Naive thymus-derived CD4-positive, alpha-beta T cell (primary cell): ENCODE results near the gene NUFIP2. TPM values are rescaled to one million over a fixed set of nuclear protein-coding genes. Genes with fewer than 3 reads are reported as not detected.

ENCODE experiments used
- ATAC-seq: fragments of 150-1000 bp; cut with Tn5 transposase; 2 replicates; pipeline ENCODE4 v1.10.0; 2021; ENCODE audit warnings: mild to moderate bottlenecking, moderate library complexity
- CTCF ChIA-PET: fragments of 350-600 bp; sonication (Branson Sonifier 250); formaldehyde crosslinking; loops from one replicate; lab custom pipeline; 2021; ENCODE audit warnings: antibody characterized with exemption; lab: Charles Lee
- POLR2A ChIA-PET: fragments of 350-600 bp; sonication (Branson Sonifier 250); formaldehyde crosslinking; loops from one replicate; lab custom pipeline; 2021; ENCODE audit warnings: antibody characterized with exemption, inconsistent platforms; lab: Charles Lee
- DNase-seq, 9 donors: peaks; one replicate each; pipeline versions ENCODE4 v3.0.0 to v3.0.0-alpha.2; 2020 to 2022; ENCODE audit warnings: mixed read lengths in 1 of 9
- H3K27ac ChIP-seq: one replicate; pipeline ENCODE4 v1.7.0; 2013; ENCODE audit warnings: mild to moderate bottlenecking, low read depth, low read length, moderate library complexity
- H3K27me3 ChIP-seq, 2 donors: one replicate each; pipeline ENCODE4 v1.7.0; 2013; ENCODE audit warnings: low read length in 2 of 2, mild to moderate bottlenecking in 2 of 2, moderate library complexity in 2 of 2; ENCODE audit not compliant: control insufficient read depth in 2 of 2, insufficient read depth in 2 of 2
- H3K36me3 ChIP-seq, 3 experiments: 1 replicate in 2 of 3; 2 replicates in 1 of 3; pipeline ENCODE4 v1.7.0; 2013; ENCODE audit warnings: low read length in 3 of 3, mild to moderate bottlenecking in 3 of 3, moderate library complexity in 1 of 3; ENCODE audit not compliant: insufficient read depth in 3 of 3, control insufficient read depth in 2 of 3
- H3K4me1 ChIP-seq, 2 donors: one replicate each; pipeline ENCODE4 v1.7.0; 2013; ENCODE audit warnings: low read length in 2 of 2, mild to moderate bottlenecking in 2 of 2, moderate library complexity in 1 of 2; ENCODE audit not compliant: control insufficient read depth in 2 of 2, insufficient read depth in 2 of 2
- H3K4me3 ChIP-seq: 2 replicates; pipeline ENCODE4 v1.7.0; 2013; ENCODE audit warnings: mild to moderate bottlenecking, low read length
- H3K9me3 ChIP-seq, 3 experiments: 1 replicate in 2 of 3; 2 replicates in 1 of 3; pipeline ENCODE4 v1.7.0; 2013; ENCODE audit warnings: low read length in 3 of 3; ENCODE audit not compliant: control insufficient read depth in 2 of 3
- H3K27ac Mint-ChIP-seq, 9 donors: one replicate each; pipeline ENCODE4 v1.8.0; 2020 to 2022; ENCODE audit warnings: mixed read lengths in 9 of 9, mild to moderate bottlenecking in 8 of 9, moderate library complexity in 5 of 9, inconsistent platforms in 2 of 9
- H3K27me3 Mint-ChIP-seq, 5 donors: one replicate each; pipeline ENCODE4 v1.8.0; 2021 to 2022; ENCODE audit warnings: mixed read lengths in 5 of 5, mild to moderate bottlenecking in 1 of 5
- H3K36me3 Mint-ChIP-seq, 5 donors: one replicate each; pipeline ENCODE4 v1.8.0; 2020 to 2022; ENCODE audit warnings: mixed read lengths in 5 of 5, mild to moderate bottlenecking in 3 of 5, inconsistent platforms in 1 of 5
- H3K4me1 Mint-ChIP-seq, 7 donors: one replicate each; pipeline ENCODE4 v1.8.0; 2020 to 2022; ENCODE audit warnings: mixed read lengths in 7 of 7, mild to moderate bottlenecking in 3 of 7, inconsistent platforms in 1 of 7
- H3K4me3 Mint-ChIP-seq, 10 donors: one replicate each; pipeline ENCODE4 v1.8.0; 2020 to 2022; ENCODE audit warnings: mild to moderate bottlenecking in 10 of 10, mixed read lengths in 10 of 10, moderate library complexity in 6 of 10, inconsistent platforms in 2 of 10
- H3K9me3 Mint-ChIP-seq, 11 donors: one replicate each; pipeline ENCODE4 v1.8.0; 2020 to 2022; ENCODE audit warnings: mixed read lengths in 11 of 11, mild to moderate bottlenecking in 4 of 11, inconsistent platforms in 1 of 11, moderate library complexity in 1 of 11
- intact Hi-C, 2 donors: fragments of 100-400 bp; cut with micrococcal nuclease; formaldehyde crosslinking; loops; one replicate each; pipeline ENCODE4 v1.15.1; 2023
- polyA plus RNA-seq, 2 donors: library from polyadenylated mRNA; unstranded; fragments of 300-500 nt; fragmentation: Illumina TruSeq; gene quantifications; one replicate each; pipeline ENCODE4 v1.2.3, GENCODE V29; 2021
- total RNA-seq, 6 experiments: library from RNA in 5 of 6; stranded (reverse) in 5 of 6; gene quantifications; 1 replicate in 5 of 6; 2 replicates in 1 of 6; pipeline ENCODE4 v1.2.3 and lab custom pipeline; 2021 to 2026

Gene NUFIP2
- total and polyA plus RNA-seq, 7 experiments from 2014 or later: 5.3 to 85.3 (median 63.9) TPM

- DNase-seq: no peak
- ATAC-seq: no peak
- Histone ChIP-seq H3K27ac (no peak overlapping the region), H3K36me3 (no peaks in the 10 kb centered on the region), H3K9me3 (no peaks in the 10 kb centered on the region), H3K4me1 (no peaks in the 10 kb centered on the region), H3K4me3 (no peak overlapping the region), H3K27me3 (no peaks in the 10 kb centered on the region)
- intact Hi-C loops: no loop called here
- Mint-ChIP-seq H3K4me1 (peaks cover 0 to 7% (median 4%) of the 10 kb centered on the region in 7 donors), H3K27me3 (no peaks in the 10 kb centered on the region), H3K4me3 (no peak overlapping the region), H3K36me3 (no peaks in the 10 kb centered on the region), H3K9me3 (no peaks in the 10 kb centered on the region), H3K27ac (no peak overlapping the region)
- ChIA-PET CTCF (no interaction called here), POLR2A (no interaction called here)
Observed at GRCh38 chr17:29242790-29243189, 51.2 kb downstream of the NUFIP2 start.

- intact Hi-C loops: no loop called here
- H3K9me3 ChIP-seq: no peaks in the 10 kb centered on the region
- ATAC-seq (no peak), DNase-seq (no peak)
- no peaks in the 10 kb centered on the region for H3K27me3 Mint-ChIP-seq
- peaks cover 0 to 7% (median 6%) of the 10 kb centered on the region in 7 donors for H3K4me1 Mint-ChIP-seq
- no peak overlapping the region for H3K4me3 ChIP-seq
- no peak overlapping the region for H3K27ac ChIP-seq
- no peaks in the 10 kb centered on the region for H3K36me3 ChIP-seq
- H3K4me3 Mint-ChIP-seq: no peak overlapping the region
- no peaks in the 10 kb centered on the region for H3K36me3 Mint-ChIP-seq
- ChIA-PET CTCF (no interaction called here), POLR2A (no interaction called here)
- H3K4me1 ChIP-seq: no peaks in the 10 kb centered on the region
- H3K27me3 ChIP-seq: no peaks in the 10 kb centered on the region
- H3K9me3 Mint-ChIP-seq: no peaks in the 10 kb centered on the region
- no peak overlapping the region for H3K27ac Mint-ChIP-seq
Observed at GRCh38 chr17:29242051-29242450, 51.9 kb downstream of the NUFIP2 start.

- no peak for DNase-seq
- H3K27ac ChIP-seq: no peak overlapping the region
- Mint-ChIP-seq H3K4me3 (no peak overlapping the region), H3K36me3 (no peaks in the 10 kb centered on the region), H3K27ac (peak overlapping the region in 1 of 9 donors; percentile 48), H3K27me3 (no peaks in the 10 kb centered on the region), H3K4me1 (peaks cover 0 to 7% (median 6%) of the 10 kb centered on the region in 7 donors), H3K9me3 (no peaks in the 10 kb centered on the region)
- peak; percentile 88 for ATAC-seq
- no peaks in the 10 kb centered on the region for H3K27me3 ChIP-seq
- ChIA-PET POLR2A (no interaction called here), CTCF (interaction anchor here (0.5 kb wide), 1 partner anchor 47 kb away, joined by 3 read pairs; no protein-coding TSS in a partner anchor)
- no peak overlapping the region for H3K4me3 ChIP-seq
- no peaks in the 10 kb centered on the region for H3K9me3 ChIP-seq
- H3K36me3 ChIP-seq: no peaks in the 10 kb centered on the region
- no peaks in the 10 kb centered on the region for H3K4me1 ChIP-seq
- intact Hi-C loops: no loop called here
Observed at GRCh38 chr17:29240968-29241963, 52.7 kb downstream of the NUFIP2 start.

- Histone ChIP-seq H3K4me1 (no peaks in the 10 kb centered on the region), H3K9me3 (no peaks in the 10 kb centered on the region), H3K27me3 (no peaks in the 10 kb centered on the region), H3K27ac (no peak overlapping the region), H3K4me3 (no peak overlapping the region), H3K36me3 (no peaks in the 10 kb centered on the region)
- Mint-ChIP-seq H3K36me3 (no peaks in the 10 kb centered on the region), H3K27me3 (no peaks in the 10 kb centered on the region), H3K9me3 (no peaks in the 10 kb centered on the region), H3K4me3 (no peak overlapping the region), H3K4me1 (peaks cover 0 to 7% (median 6%) of the 10 kb centered on the region in 7 donors), H3K27ac (peak overlapping the region in 3 of 9 donors; percentile 3 to 12 (median 3))
- DNase-seq (no peak), ATAC-seq (no peak)
- ChIA-PET POLR2A (interaction anchor here (1.3 kb wide), 1 partner anchor 54 kb away, joined by 3 read pairs; the partner anchor contains the start of gene NUFIP2), CTCF (interaction anchor here (0.6 kb wide), 1 partner anchor 122 kb away, joined by 3 read pairs; no protein-coding TSS in a partner anchor)
- intact Hi-C loops: no loop called here
Observed at GRCh38 chr17:29240477-29240876, 53.5 kb downstream of the NUFIP2 start.

- Mint-ChIP-seq H3K36me3 (no peaks in the 10 kb centered on the region), H3K27me3 (peaks cover 0 to 2% (median 0%) of the 10 kb centered on the region in 5 donors), H3K4me3 (no peak overlapping the region), H3K9me3 (no peaks in the 10 kb centered on the region), H3K4me1 (peaks cover 0 to 7% (median 6%) of the 10 kb centered on the region in 7 donors), H3K27ac (peak overlapping the region in 3 of 9 donors; percentile 6 to 60 (median 19))
- ChIA-PET CTCF (interaction anchor here (0.8 kb wide), 1 partner anchor 20 kb away, joined by 4 read pairs; no protein-coding TSS in a partner anchor), POLR2A (no interaction called here)
- no peaks in the 10 kb centered on the region for H3K27me3 ChIP-seq
- intact Hi-C loops: no loop called here
- no peak for ATAC-seq
- no peaks in the 10 kb centered on the region for H3K4me1 ChIP-seq
- no peak for DNase-seq
- no peaks in the 10 kb centered on the region for H3K9me3 ChIP-seq
- no peaks in the 10 kb centered on the region for H3K36me3 ChIP-seq
- no peak overlapping the region for H3K27ac ChIP-seq
- H3K4me3 ChIP-seq: no peak overlapping the region
Observed at GRCh38 chr17:29238133-29238850, 55.7 kb downstream of the NUFIP2 start.

- H3K27ac ChIP-seq: no peak overlapping the region
- H3K36me3 Mint-ChIP-seq: no peaks in the 10 kb centered on the region
- POLR2A ChIA-PET: no interaction called here
- no peak overlapping the region for H3K4me3 ChIP-seq
- H3K4me1 Mint-ChIP-seq: peaks cover 0 to 7% (median 6%) of the 10 kb centered on the region in 7 donors
- H3K36me3 ChIP-seq: no peaks in the 10 kb centered on the region
- no peak overlapping the region for H3K27ac Mint-ChIP-seq
- H3K9me3 ChIP-seq: no peaks in the 10 kb centered on the region
- no peaks in the 10 kb centered on the region for H3K4me1 ChIP-seq
- CTCF ChIA-PET: interaction anchor here (0.6 to 0.8 kb wide), 2 partner anchors 19 to 570 kb away, joined by 3 to 4 read pairs; no protein-coding TSS in a partner anchor
- no peak for DNase-seq
- H3K9me3 Mint-ChIP-seq: no peaks in the 10 kb centered on the region
- peaks cover 0 to 2% (median 0%) of the 10 kb centered on the region in 5 donors for H3K27me3 Mint-ChIP-seq
- intact Hi-C loops: no loop called here
- ATAC-seq: peak; percentile 28
- H3K27me3 ChIP-seq: no peaks in the 10 kb centered on the region
- no peak overlapping the region for H3K4me3 Mint-ChIP-seq
Observed at GRCh38 chr17:29237476-29238132, 56.3 kb downstream of the NUFIP2 start.
